RPMI7951 (cell line): Measurements from ENCODE around the gene FLNB. TPM values are rescaled to one million over a fixed set of nuclear protein-coding genes. Genes with fewer than 3 reads are reported as not detected.
"Not testable (repeated sequence)": the region's sequence is repeated elsewhere in the genome, so short reads cannot be mapped to it uniquely, and the experiment has no call there.

Experiments
- DNase-seq: peaks from one replicate; pipeline ENCODE4 v3.0.0-alpha.2; 2012; ENCODE audit warnings: low read depth
- total RNA-seq: library from RNA; depleted of rRNA; stranded (reverse); fragments of >200 nt; shearing (Covaris generic); gene quantifications from 2 replicates; pipeline ENCODE4 v1.2.3, GENCODE V29; 2014

Gene FLNB
- total RNA-seq, 1 experiment from 2014 or later = 104 TPM

- no peak for DNase-seq
Measured at GRCh38 chr3:57980416-57980815, 27.8 kb upstream of the FLNB start.

GRCh38 chr3:57981483-57982087 lies 26.6 kb upstream of the FLNB start:
- DNase-seq = no peak

GRCh38 chr3:57982561-57983243 lies 25.5 kb upstream of the FLNB start:
- DNase-seq = no peak

GRCh38 chr3:57983734-57984518 lies 24.3 kb upstream of the FLNB start:
- DNase-seq = peak; percentile 96

DNA sequence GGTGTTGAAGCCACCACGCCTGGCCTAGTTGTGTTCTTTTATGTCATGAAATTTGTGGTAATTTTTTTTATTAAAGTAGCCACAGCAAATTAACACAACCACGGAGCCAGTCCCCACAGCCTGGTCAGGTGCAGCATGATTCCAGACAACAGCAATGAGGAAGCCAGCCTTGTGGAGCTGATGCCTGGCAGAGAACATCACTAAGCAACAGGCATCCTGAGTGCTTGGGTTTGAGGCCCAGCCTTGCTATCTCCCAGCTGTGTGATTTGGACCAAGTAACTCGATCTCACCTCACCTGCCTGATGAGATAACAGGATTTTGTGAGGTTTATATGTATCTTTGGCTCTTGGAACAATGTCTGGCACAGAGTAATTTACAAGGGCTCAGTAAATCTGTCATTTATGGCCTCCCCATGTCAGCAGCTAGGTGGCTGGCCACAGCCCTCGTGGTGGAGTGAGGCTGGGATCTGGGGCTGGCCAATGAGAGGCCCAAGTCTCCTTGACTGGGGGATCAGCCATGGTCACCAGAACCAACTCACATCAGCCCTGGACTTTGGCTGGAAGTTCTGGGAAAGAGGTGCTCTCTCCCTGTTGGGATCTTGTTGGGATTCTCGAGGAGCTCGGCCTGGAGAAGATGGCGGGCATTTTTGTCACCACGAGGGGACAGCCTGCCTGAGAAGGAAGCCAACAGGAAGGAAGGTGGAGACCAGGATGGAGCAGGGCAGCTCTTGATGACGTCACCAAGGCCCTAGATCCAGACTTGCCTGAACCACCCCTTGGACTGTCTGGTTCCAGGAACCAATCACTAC lies 22.8 kb upstream of the FLNB start:
- no peak for DNase-seq

DNA sequence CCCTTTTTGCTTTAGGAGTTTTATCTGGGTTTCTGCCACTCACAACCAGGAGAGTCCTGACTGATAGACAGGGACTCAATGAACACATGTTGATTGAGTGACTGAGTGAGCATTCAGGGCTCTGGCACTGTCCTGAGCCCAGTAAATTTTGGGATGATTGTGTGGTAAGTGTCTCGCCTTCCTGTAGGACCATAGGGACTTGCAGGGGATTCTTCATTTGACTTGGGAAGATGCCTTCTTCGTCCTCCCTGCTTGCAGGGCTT lies 22.3 kb upstream of the FLNB start:
- DNase-seq = no peak

DNA sequence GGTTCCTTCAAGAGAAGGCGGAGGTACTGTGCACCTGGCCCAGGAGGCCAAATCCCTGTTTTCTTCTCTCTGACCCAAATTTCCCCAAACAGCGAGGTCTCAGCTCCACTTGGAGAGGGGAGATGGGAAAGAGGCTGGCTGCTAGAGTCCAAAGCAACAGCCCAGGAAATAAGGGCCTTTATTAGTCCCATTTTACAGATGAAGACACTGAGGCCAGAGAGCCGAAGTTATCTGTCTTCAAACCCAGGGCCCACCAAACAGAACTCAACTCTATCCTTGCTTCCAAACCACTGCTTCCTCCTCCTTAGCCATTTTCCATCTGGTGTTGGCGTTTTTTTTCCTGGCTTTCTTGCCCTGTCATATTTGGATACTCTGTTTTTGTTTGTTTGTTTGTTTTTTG lies 22.0 kb upstream of the FLNB start:
- no peak for DNase-seq

DNA sequence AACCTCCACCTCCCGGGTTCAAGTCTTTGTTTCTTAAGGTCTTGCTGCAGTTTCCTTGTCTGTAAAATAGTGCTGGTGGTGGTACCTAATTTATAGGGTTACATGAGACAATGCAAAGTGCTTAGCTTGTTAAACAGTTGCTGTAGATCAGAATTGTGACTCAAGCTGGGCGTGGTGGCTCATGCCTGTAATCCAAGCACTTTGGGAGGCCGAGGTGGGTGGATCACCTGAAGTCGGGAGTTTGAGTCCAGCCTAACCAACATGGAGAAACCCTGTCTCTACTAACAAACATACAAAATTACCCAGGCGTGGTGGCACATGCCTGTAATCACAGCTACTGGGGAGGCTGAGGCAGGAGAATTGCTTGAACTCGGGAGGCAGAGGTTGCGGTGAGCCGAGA lies 19.0 kb upstream of the FLNB start:
- DNase-seq = not testable (repeated sequence)

- no peak for DNase-seq
Measured at GRCh38 chr3:57989646-57990045, 18.6 kb upstream of the FLNB start.

- DNase-seq = no peak
Measured at GRCh38 chr3:57992452-57993213, 15.6 kb upstream of the FLNB start.

DNA sequence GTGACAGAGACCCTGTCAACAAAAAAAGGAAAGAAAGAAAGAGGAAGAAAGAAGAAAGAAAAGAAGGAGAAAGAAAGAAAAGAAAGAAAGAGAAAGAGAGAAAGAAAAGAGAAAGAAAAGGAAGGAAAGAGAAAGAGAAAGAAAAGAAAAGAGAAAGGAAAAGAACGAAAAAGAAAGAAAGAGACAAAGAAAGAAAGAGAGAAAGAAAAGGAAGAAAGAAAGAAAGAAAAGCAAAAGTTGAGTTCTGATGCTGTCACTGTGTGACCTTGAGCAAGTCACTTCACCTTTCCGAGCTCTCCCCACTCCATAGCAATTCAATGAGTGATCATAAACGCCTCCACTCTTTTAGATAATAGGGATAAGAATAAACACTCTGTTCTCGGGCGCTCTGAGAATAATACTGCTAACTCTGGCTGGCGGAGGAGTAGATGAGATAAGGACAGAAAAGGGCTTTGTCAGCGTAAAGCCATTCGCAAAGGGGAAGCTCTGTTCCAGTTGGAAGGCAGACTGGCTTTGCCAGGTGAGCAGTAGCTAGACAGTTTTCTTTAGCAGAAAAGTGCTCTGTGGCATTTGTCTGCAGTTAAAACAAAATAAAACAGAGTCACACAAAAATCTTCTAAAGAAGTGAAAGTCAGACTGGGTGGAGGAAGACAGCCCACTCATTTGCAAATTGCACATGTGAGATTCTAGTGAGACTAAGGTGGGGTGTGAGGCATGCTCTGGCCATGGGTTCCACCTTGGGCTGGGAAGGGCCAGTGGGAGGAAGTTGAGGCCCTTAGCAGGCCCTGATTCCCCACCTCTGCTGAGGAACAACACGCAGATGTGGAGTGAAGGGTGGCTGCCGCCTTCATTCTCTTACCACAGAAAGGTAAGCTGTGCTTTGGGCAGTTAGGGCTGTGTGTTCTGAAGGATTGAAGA lies 9.6 kb upstream of the FLNB start:
- DNase-seq = peak; percentile 37

GRCh38 chr3:57999417-58000115 lies 8.7 kb upstream of the FLNB start:
- DNase-seq = peak; percentile 58

GRCh38 chr3:58000306-58001085 lies 7.7 kb upstream of the FLNB start:
- DNase-seq = no peak

- no peak for DNase-seq
Measured at GRCh38 chr3:58001086-58001467, 7.1 kb upstream of the FLNB start.

DNA sequence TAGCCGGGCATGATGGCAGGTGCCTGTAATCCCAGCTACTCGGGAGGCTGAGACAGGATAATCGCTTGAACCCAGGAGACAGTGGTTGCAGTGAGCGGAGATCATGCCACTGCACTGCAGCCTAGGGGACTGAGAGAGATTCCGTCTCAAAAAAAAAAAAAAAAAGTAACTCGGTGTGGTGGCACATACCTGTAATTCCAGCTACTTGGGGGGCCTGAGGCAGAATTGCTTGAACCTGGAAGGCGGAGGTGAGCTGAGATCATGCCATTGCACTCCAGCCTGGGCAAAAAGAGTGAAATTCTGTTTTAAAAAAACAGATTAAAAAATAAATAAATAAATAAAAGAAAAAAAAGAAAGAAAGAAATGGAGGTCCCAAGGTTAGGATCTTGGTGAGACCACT lies 6.2 kb upstream of the FLNB start:
- DNase-seq = no peak

GRCh38 chr3:58003093-58003492 lies 5.1 kb upstream of the FLNB start:
- no peak for DNase-seq

GRCh38 chr3:58004973-58005372 lies 3.2 kb upstream of the FLNB start:
- peak; percentile 56 for DNase-seq

DNA sequence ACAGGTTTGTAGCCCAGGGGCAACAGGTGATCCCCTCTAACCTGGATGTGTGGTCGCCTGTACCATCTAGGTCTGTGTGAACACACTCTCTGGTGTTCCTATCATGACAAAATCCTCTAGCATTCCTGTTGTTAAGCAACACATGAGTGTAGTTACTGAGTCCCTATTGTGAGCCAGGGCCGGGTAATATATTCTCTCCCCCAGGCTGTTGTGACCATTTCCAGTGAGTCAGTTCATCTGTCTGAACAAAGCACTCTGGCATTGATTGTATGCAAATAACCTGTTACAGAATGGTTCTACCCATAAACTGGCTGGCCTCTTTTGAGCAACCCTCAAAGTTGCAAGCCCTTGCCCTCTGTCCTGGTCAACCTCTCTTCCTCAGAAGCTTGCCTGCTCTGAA lies 2.6 kb upstream of the FLNB start:
- DNase-seq = peak; percentile 85

- no peak for DNase-seq
Measured at GRCh38 chr3:58006661-58007060, 1.6 kb upstream of the FLNB start.
